Activated CD8-positive, alpha-beta T cell treated with anti-CD3 and anti-CD28 coated beads for 36 hours (primary cell): ENCODE measurements around the gene ANTXR1. TPM values are rescaled to one million over a fixed set of nuclear protein-coding genes. Genes with fewer than 3 reads are reported as not detected.

Source experiments
- ATAC-seq: fragments of 200-7000 bp; cut with Tn5 transposase; one replicate; pipeline ENCODE4 v1.10.0; 2021; ENCODE audit warnings: mild to moderate bottlenecking, moderate library complexity
- CTCF ChIA-PET: fragments of 350-600 bp; sonication (Branson Sonifier 250); formaldehyde crosslinking; loops from one replicate; lab custom pipeline; 2021; ENCODE audit warnings: antibody characterized with exemption; lab: Charles Lee
- POLR2A ChIA-PET: fragments of 350-600 bp; sonication (Branson Sonifier 250); formaldehyde crosslinking; loops from one replicate; lab custom pipeline; 2021; ENCODE audit warnings: antibody characterized with exemption; lab: Charles Lee
- DNase-seq: peaks from one replicate; pipeline ENCODE4 v3.0.0-alpha.2; 2020
- H3K27ac Mint-ChIP-seq: one replicate; pipeline ENCODE4 v1.8.0; 2021; ENCODE audit warnings: mild to moderate bottlenecking, mixed read lengths
- H3K27me3 Mint-ChIP-seq: one replicate; pipeline ENCODE4 v1.8.0; 2021; ENCODE audit warnings: mixed read lengths
- H3K36me3 Mint-ChIP-seq: one replicate; pipeline ENCODE4 v1.8.0; 2021; ENCODE audit warnings: low read depth, mixed read lengths
- H3K4me1 Mint-ChIP-seq: one replicate; pipeline ENCODE4 v1.8.0; 2021; ENCODE audit warnings: low read depth, mixed read lengths
- H3K4me3 Mint-ChIP-seq: one replicate; pipeline ENCODE4 v1.8.0; 2021; ENCODE audit warnings: mild to moderate bottlenecking, moderate library complexity, mixed read lengths
- H3K9me3 Mint-ChIP-seq: one replicate; pipeline ENCODE4 v1.8.0; 2021; ENCODE audit warnings: mixed read lengths
- CTCF ChIP-seq: fragments of 200-600 bp; IDR thresholded peaks from one replicate; pipeline ENCODE4 v1.8.0; 2022; ENCODE audit warnings: antibody characterized with exemption, mild to moderate bottlenecking
- intact Hi-C: fragments of 100-400 bp; cut with micrococcal nuclease; formaldehyde crosslinking; loops from one replicate; pipeline ENCODE4 v1.10.0; 2022
- total RNA-seq, 2 experiments: library from RNA; stranded (reverse); gene quantifications; one replicate each; pipeline ENCODE4 v1.2.3, GENCODE V29; 2021

The ANTXR1 gene
- total RNA-seq, 2 experiments from 2014 or later, result 0.05 to 0.09 TPM

DNA sequence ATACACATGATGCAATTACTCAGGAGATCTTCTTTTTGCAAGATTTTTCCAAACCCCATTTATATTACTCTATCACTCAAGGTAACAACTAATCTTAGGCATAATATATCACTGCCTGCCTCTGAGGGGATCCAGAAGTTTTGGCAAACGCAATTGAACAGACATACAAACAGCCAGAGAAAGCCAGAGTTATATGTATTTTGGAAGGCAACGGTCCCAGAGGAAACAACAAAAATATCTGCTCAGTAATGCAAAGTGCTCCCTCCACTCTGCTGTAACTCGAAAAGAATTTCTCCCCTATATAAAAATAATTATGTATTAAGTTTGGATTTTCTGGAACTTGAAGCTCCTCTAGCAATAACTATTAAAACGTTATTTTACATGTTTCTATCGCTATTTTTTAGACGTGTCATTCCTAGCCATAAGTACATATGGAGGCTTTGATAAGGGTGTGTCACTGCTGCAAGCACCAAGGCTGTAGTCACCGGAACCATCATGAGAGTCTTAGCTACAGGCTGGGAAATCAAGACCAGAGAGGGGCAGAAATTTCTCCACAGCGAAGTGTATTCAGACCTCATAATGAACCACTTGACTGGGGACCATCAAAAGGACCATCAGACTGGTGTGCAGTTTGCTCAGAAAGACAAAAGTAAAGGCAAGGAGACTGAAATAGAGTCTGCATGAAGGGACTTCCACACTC lies 42.3 kb upstream of the ANTXR1 start:
- intact Hi-C loops, result no loop called here
- ChIA-PET POLR2A (no interaction called here), CTCF (no interaction called here)
- DNase-seq (no peak), ATAC-seq (no peak)
- Mint-ChIP-seq H3K4me3 (no peak overlapping the region), H3K9me3 (no peaks in the 10 kb centered on the region), H3K4me1 (no peaks in the 10 kb centered on the region), H3K27ac (no peak overlapping the region), H3K27me3 (peaks cover 7% of the 10 kb centered on the region), H3K36me3 (no peaks in the 10 kb centered on the region)
- no peak for TF ChIP-seq CTCF

- ATAC-seq (peak; percentile 71), DNase-seq (peak; percentile 39)
- no peak overlapping the region for H3K27ac Mint-ChIP-seq
- H3K27me3 Mint-ChIP-seq, result peaks cover 6% of the 10 kb centered on the region
- H3K36me3 Mint-ChIP-seq, result no peaks in the 10 kb centered on the region
- intact Hi-C loops, result no loop called here
- no peaks in the 10 kb centered on the region for H3K9me3 Mint-ChIP-seq
- no peak overlapping the region for H3K4me3 Mint-ChIP-seq
- POLR2A ChIA-PET, result no interaction called here
- CTCF ChIA-PET, result no interaction called here
- no peaks in the 10 kb centered on the region for H3K4me1 Mint-ChIP-seq
- TF ChIP-seq CTCF, result no peak
These were observed 41.3 kb upstream of the ANTXR1 start for GRCh38 chr2:68971591-68972231.

DNA sequence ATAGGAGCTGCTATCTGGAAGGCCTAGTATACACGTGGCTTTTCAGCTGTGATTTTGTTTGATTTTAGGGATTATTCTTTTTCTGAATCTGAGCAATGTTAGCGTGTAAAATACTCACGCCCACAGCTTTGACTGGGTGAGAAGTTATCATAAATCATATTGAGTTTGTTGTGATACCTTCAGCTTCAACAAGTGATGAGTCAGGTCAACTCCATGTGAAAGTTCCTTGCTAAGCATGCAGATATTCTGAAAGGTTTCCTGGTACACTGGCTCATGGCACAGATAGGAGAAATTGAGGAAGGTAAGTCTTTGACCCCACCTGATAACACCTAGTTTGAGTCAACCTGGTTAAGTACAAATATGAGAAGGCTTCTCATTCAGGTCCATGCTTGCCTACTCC lies 38.7 kb upstream of the ANTXR1 start, which contains the start of gene GKN1:
Gene GKN1, plus strand, starts transcription at position 386 of the 400 bp plus-strand sequence. CDS start 42 bp downstream, outside the sequence.
- H3K9me3 Mint-ChIP-seq, result no peaks in the 10 kb centered on the region
- H3K27me3 Mint-ChIP-seq, result peaks cover 11% of the 10 kb centered on the region
- ChIA-PET CTCF (no interaction called here), POLR2A (no interaction called here)
- no peaks in the 10 kb centered on the region for H3K4me1 Mint-ChIP-seq
- no peak for TF ChIP-seq CTCF
- H3K27ac Mint-ChIP-seq, result no peak within 1 kb of the TSS
- H3K4me3 Mint-ChIP-seq, result no peak within 1 kb of the TSS
- DNase-seq (no peak), ATAC-seq (no peak)
- intact Hi-C loops, result no loop called here
- no peaks in the 10 kb centered on the region for H3K36me3 Mint-ChIP-seq

DNA sequence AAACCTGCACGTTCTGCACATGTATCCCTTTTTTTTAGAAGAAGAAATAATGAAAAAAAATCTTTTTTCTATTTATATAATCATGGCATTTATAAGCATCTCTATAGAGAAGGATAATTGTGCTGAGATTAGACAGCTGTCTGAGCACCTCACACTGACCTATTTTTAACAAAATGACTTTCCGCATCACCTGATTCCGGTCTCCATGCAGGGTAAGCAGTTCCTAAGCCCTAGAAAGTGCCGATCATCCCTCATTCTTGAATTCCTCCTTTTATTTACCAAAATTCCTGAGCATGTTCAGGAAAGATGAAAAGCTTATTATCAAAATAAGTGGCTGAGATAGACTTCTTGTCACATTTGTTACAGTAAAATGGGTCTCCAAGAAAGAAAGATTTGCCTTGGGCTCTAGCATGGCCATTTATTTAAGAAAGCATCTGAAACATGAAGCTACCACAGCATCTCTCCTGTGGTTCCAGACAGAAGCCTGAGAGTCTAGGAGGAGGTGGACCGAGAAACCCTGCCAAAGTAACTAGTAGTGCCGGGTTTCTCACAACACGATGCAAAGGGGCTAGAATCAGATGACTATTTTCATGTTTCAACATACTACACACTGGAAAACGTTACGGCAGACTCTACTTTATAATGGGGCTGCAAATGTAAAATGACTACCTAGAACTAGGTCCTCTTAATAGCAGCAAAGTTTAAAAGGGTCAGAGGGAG lies 37.9 kb upstream of the ANTXR1 start:
- Mint-ChIP-seq H3K36me3 (no peaks in the 10 kb centered on the region), H3K9me3 (no peaks in the 10 kb centered on the region), H3K4me1 (no peaks in the 10 kb centered on the region), H3K4me3 (no peak overlapping the region), H3K27me3 (peaks cover 17% of the 10 kb centered on the region), H3K27ac (no peak overlapping the region)
- DNase-seq, result no peak
- ChIA-PET CTCF (no interaction called here), POLR2A (interaction anchor here (0.7 kb wide), 1 partner anchor 316 kb away, joined by 3 read pairs; no protein-coding TSS in a partner anchor)
- ATAC-seq, result no peak
- intact Hi-C loops, result no loop called here
- TF ChIP-seq CTCF, result no peak

GRCh38 chr2:68975844-68976243 lies 37.1 kb upstream of the ANTXR1 start:
- POLR2A ChIA-PET, result interaction anchor here (0.7 kb wide), 1 partner anchor 316 kb away, joined by 3 read pairs; no protein-coding TSS in a partner anchor
- Mint-ChIP-seq H3K4me1 (no peaks in the 10 kb centered on the region), H3K4me3 (no peak overlapping the region), H3K27me3 (peaks cover 19% of the 10 kb centered on the region), H3K9me3 (no peaks in the 10 kb centered on the region), H3K36me3 (no peaks in the 10 kb centered on the region), H3K27ac (no peak overlapping the region)
- CTCF ChIA-PET, result no interaction called here
- DNase-seq (no peak), ATAC-seq (no peak)
- intact Hi-C loops, result no loop called here
- no peak for TF ChIP-seq CTCF
